Measurements from ENCODE around the gene ST7L.

The ST7L gene

DNA sequence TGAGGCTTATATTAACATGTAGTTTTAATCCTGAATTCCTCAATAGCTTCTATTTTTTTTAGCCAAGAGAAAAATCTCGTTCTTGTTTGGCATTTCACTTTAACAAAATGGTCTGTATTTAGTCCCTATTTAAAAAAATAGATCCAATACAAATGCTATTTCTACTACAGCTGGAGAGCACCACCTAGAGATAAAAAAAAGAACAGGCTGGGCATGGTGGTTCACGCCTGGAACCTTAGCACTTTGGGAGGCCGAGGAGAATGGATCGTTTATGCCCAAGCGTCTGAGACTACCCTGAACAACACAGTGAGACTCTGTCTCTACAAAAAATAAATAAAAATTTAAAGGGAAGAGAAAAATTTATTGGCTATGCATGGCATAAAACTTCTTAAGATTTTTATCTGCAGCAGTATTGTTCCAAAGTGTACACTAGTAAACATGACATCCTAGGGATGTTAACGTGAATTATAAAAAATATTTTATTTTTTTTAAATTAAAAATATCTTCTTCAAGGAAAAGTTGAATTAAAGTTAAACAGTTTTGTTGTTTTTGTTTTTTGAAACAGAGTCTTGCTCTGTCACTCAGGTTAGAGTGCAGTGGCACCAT is 4.4 kb downstream of the ST7L start:
- DNase-seq: peak; percentile 31

DNA sequence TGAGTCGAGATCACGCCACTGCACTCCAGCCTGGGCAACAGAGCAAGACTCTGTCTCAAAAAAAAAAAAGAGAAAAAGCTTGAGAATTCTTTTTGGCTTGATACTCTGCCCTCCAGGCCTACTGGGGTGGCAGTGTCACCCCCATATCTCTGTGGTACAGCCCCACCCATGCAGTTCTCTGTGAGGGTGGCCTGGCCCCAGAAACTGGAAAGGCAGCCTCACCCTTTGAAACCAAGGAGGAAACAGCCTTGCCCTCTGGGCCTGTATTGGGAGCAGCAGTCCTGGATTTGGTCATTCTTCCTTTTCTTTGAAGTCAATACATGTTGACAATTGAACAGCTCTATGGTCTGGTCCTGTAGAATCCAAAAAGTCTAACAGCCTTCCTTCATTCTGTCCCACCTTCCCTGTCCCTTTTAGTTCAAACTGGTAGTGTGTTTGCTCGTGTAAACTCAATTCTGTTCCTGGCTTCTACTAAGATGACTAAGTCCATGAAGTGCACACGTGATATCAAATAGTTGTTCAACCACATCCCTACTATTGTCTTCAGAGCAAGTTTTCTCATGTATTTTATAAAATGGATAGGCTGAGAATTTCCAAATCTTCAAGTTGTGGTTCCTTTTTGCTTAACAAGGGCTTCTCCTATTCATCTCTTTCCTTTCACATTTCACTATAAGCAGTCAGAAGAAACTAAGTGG is 13.2 kb downstream of the ST7L start:
- DNase-seq: no peak

DNA sequence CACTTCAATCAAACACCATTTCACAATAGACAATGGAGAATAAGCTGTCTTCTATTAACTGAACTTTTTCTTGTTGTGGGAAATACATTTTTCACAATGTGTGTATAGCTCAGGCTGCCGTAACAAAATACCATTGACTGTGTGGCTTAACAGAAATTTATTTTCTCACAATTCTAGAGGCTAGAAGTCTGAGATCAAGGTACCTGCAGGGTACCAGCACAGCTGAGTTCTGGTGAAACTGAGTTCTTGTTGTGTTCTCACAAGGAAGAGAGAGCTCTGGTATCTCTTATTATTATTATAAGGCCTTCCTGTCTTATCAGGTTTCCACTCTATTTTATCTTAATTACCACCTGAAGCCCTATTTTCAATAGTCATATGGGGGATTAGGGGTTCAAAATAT is 15.4 kb downstream of the ST7L start:
- no peak for DNase-seq

DNA sequence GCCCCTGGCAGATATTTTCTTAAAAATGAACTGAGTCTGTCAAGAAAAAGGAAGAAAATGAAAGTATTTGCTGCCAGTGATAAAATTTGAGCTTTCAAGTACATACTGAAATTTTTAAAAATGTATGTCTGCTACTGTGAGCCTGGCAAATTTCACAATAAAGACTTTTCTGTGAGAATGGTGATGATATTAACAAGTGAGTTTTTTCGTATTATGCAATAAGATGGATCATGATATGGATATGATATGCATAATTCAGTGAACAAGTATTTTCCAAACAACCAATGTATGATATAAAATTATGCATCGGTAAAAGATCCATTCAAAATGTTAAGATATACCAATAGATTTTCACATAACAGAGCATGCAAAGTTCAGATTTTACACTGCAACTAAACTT is 15.9 kb downstream of the ST7L start:
- DNase-seq: no peak

DNA sequence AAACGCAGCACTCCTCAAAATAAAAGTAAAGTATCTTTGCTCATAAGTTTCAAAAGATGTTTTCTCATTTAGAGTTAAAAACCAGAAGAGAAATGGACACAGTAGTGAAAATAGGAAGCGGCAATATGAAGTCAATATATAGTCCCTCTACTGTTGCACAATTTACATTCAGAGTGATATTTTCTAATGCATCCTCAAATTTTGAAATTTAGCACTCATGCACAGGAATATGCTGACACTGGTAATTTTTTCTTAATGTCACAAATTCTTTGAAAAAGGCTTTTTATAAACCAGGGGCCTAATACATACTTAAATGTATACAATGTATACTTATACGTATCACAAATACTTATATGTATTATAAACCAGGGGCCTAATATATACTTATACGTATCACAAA is 19.5 kb downstream of the ST7L start:
- no peak for DNase-seq

DNA sequence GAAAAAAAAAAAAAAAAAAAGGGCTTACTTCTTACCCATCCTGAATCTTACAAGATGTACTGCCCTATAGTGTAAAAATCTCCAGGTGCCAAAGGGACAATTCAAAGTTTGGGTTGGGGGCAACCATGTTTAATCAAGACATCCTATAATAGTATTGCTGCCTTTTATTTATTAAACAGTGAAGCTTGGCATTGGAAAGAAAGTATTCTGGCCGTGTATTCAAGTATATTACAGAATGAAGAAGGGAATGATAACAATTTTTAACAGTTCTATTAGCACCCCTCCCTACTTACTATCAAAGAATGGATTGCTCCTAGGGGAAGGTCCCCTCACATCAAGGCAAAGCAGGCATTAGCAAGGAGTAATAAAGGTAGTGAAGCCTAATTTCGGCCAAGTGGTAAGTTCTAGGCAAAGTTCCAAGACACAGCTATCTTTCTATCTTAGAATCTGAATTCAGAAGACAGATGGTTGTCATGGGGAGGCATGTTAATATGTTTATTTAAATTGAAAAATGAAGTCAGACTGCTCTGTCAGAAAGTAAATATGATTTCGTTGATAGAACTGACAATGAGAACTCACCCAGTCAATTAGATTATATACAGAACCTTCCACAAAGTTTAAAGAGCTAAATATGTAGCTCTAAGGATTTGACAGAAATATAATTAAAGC is 24.6 kb downstream of the ST7L start:
- peak; percentile 63 for DNase-seq

DNA sequence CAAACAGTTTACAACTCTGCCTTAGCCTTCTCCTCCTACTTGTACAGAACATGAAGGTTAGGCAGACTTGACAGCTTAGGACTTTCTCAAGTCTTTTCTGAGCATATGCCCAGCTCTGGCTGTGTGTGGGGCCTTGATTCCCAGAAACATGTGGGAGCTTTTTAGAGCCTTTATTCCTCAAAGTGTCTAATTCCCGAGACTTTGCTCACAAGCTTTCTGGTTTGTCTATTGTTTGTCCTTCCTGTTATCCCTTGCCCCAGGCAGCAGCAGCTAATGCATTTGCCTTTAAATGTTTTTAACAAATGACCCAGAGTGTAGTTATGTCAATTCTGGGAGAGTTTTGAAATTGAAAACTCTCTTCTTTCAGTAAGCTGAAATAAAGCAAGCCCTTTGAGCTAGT is 29.2 kb downstream of the ST7L start:
- no peak for DNase-seq

DNA sequence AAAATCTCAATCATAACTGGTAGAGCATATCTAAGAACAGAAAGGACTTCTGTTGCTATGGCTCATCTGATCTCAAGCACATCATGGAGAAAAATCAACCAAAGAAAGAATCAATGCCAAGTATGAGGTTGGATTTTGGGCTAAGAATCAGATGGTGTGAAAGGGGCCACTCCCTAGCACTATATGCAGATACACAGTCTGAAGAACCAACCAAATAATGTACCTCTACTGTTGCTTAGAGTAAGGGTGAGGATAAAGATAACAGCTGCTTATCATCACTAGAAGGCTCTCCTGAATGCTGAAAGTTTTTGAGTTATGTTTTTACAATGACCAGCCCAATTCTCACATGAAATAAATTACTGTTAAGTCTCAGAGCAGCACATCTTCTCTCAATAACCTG is 35.6 kb downstream of the ST7L start:
- no peak for DNase-seq

DNA sequence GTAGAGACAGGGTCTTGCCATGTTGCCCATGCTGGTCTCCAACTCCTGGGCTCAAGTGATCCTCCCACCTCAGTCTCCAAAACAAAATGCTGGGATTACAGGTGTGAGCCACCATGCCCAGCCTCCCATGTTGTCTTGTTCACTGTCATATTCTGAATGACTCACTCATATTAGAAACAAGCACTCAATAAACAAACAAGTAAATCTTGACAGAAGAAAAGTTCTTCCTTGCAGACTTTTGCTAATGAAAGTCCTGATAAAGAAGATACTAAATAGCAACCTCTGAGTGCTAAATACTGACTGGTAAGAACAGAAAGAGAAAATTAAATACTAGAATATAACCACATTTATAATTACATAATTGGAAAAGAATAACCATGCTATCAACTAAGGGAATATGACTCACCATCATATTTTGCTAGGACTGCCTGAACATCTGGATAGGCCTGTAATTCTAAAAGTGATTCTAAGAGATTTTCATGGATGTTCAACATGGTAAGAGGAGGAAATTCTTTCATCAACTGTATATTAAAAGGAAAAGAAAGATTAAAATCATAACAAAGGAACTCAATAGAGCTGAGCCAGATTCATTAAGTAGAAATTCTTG is 37.3 kb downstream of the ST7L start:
- DNase-seq: no peak

DNA sequence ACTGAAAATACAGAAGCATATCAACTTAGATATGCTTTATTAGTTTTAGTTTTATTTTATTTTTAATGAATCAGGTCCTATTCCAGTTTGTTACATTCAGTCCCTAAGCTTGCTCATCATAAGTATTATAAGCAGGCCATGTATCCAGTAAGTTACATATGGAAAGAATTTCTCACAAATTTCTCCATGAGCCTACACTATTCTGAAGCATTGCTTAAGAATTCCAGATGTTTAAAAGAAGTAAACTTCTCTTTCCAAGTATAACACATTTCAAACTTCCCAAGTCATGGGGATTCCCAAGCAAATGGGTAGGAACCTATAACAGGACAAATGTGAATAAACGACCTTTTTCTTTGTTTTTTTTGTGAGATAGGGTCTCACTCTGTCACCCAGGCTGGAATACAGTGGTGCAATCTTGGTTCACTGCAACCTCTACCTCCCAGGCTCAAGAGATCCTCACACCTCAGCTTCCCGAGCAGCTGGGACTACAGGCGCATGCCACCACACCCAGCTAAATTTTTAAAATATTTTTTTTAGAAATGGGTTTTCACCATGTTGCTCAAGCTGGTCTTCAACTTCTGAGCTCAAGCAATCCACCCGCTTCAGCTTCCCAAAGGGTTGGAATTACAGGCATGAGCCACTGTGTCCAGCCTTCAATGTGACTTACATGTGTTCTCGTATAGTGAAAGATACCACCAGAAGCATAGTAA is 39.0 kb downstream of the ST7L start:
- no peak for DNase-seq

DNA sequence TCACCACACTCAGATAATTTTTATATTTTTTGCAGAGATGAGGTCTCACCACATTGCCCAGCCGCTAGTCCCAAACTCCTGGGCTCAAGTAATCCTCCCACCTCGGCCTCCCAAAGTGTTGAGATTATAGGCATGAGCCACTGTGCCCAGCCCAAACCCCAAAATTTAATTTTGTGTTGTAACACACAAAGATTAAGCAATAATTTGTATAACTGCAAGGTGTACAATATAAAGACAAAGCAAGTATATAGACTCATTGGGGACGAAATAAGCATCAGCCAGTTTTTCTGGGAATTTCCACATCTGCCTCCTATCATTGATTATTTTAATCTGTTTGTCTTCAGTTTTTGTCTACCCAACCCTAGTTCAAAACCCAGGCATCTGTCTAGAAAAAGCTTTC is 42.7 kb downstream of the ST7L start:
- no peak for DNase-seq

DNA sequence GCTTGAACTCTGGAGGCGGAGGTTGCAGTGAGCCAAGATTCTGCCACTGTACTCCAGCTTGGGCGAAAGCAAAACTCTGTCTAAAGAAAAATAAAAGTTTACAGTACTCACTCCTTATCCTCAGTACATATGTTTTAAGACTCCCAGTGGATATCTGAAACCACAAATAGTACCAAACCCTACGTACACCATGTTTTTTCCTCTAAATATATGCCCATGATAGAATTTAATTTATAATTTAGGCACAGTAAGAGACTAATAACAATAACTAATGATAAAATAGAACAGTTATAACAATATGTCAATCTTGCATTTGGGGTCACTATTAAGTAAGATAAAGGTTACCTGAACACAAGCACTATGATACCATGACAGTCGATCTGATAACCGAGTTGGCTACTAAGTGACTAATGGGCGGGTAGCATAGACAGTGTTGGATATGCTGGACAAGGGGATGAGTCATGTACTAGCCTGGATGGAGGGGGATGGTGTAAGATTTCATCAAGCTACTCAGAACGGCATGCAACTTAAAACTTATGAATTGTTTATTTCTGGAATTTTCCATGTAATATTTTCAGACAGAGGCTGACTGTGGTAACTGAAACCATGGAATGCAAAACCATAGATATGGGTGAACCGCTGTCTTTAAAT is 43.7 kb downstream of the ST7L start:
- no peak for DNase-seq

DNA sequence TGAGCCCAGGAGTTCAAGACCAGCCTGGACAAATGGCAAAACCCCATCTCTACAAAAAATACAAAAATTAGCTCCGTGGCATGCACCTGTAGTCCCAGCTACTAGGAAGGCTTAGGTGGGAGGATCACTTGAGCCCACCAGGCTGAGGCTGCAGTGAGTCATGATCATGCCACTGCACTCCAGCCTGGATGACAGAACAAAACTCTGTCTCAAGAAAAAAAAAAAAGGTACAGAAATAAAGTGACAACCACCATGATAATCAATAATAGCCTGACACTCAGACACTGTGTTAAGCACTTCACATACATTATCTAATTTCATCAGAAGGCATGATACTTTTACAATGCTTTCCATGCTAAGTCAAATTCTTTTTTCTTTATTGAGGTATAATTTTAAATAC is 53.1 kb downstream of the ST7L start:
- no peak for DNase-seq

DNA sequence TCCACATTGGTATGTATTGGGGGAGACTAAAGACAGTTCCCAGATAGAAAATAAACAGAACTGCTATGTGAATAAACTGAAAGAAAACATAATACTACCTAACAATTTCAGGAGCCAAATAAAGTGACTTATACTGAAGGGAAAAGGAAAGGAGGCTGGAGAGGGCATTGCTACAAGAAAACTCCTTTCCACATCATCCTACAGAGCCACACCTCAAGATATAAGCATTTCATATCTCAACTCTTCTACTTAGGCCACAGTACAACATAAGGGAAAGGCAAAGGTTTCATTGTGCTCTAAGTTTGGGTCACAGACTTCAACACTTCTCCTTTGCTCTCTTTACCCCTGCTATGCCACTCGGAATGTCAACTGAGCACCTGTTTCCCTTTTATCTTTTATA is 54.9 kb downstream of the ST7L start:
- no peak for DNase-seq

DNA sequence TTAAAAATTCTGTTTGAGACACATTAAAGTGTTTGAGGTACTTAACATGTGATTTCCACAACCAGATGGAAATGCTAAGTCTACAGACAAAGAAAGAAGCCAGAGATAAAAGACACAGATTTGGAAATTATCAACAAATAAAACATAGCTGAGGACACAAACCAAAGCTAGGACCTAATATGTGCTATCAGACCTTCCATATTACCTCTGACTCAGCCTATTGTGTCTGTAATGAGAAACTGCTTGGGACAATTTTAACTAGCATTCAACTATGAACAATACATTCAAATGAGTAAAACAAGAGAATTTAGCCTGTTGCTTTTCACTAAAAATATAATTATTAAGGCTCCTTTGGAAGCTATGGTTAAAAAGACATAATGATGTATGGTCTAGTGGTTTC is 55.6 kb downstream of the ST7L start:
- DNase-seq: no peak

DNA sequence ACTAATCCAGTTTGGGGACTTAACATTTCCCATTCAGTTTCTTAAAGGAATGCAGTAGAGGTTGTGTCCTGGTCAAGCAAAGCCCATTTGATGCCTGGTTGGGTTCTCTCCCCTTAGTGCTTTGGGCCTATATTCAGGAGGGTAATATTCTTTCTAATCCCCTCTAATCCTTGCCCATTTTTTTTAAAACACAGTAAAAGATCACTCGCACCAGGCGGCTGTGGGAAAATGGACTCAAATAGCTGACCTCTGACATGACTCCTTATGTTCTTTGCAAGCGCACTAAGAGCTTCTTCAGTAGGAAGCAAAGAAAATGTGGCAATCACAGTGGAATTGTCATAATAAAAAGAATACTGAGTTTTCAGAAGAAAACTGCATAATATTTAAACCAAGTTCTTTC is 60.3 kb downstream of the ST7L start:
- DNase-seq: no peak

DNA sequence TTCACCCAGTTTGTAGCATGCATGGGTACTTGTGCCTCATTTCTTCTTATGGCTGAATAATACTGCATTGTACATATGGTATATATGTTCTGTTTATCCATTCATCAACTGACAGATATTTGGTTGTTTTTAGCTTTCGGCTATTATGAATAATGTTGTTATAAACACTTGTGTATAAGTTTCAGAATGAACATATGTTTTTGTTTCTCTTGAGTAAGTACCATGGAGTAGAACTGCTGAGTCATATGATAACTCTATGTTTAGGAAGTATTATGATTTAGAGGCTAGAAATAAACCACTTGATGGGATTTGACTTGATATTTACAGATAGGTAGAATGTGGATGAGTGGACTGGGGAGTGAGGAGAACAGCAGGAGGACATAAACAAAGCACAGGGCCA is 61.6 kb downstream of the ST7L start:
- DNase-seq: no peak

DNA sequence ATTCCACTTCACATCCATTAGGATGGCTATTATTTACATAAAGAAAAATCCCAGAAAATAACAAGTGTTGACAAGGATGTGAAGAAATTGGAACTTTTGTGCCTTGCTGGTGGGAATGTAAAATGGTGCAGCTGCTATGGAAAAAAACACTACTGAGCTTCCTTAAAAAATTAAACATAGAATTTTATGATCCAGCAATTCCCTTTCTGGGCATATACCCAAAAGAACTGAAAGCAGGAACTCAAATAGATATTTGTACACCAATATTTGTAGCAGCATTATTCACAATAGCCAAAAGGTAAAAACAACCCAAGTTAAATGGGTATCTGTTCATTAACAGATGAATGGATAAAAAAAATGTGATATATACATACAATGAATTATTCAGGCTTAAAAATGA is 64.5 kb downstream of the ST7L start:
- no peak for DNase-seq

DNA sequence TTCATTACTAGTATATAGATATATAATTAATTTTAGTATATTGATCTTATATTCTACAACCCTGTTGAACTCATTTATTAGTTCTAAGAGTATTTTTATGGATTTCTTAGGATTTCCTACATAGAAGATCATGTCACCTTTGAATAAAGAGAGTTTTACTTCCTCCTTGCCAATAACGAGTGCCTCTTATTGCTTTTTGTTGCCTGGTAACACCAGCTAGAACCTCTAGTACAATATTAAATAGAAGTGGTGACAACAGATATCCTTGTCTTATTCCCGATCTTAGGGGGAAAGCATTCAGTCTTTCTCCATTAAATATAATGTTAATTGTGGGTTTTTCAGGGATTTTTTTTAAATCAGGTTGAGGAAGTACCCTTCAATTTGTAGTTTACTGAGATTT is 69.4 kb downstream of the ST7L start:
- no peak for DNase-seq

DNA sequence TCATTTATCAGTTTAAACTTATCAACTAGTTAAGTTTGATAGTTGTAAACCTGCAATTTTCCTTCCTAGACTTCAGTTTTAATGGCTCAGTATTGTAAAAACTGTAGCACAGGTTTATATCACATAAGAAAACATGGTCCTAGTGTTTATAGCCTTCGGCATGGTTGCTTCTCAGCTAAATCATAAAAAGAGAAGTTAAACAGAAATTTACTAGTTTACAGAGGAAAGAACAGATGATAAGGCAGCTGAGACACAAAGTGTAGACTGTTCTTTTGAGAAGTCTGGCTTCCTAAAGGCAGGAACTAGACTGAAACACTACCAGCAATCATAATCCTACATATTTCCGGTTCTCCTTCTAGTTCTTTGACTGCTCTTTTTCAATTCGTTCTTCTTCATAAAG is 70.4 kb downstream of the ST7L start:
- DNase-seq: no peak

DNA sequence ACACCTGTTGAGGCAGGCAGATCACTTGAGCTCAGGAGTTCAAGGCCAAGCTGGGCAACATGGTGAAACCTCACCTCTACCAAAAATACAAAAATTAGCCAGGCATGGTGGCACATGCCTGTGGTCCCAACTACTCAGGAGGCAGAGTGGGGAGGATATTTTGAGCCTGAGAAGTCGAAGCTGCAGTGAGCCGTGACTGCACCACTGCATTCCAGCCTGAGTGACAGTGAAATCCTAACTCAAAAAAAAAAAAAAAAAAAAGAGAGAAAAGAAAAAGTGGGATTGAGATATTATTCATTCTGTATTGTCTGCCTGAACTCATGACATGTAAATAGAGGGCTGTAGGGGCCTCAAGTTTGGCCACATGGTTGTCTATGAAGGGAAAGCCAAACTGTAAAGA is 72.9 kb downstream of the ST7L start:
- no peak for DNase-seq

DNA sequence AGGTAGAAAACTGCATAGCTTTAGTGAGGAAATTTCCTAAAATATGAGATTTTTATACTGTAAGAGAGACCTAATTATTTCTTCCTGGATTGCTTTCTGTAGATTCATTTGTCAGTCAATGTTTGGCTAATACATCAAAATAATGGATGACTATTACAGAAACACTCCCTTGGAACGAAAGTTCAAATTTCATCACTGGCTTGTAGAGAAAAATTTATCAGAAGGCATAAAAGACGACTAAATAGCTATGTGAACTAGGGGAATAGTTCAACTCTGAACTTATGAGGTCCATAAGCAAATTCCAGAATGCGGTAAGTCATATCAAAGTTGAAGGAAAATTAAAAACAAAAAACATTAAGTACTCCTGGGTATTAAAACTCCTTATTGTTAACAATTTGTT is 74.2 kb downstream of the ST7L start:
- DNase-seq: no peak
